H1 (cell line): ENCODE data around the gene GLS. TPM values are rescaled to one million over a fixed set of nuclear protein-coding genes. Genes with fewer than 3 reads are reported as not detected.

Experiments used
- CTBP2 ChIP-seq: IDR thresholded peaks from 2 replicates; pipeline ENCODE4 v1.7.0; 2011; ENCODE audit warnings: borderline replicate concordance, mild to moderate bottlenecking, moderate library complexity, mixed read lengths, low read length; ENCODE audit not compliant: insufficient read depth, insufficient read length
- EGR1 ChIP-seq: IDR thresholded peaks from 2 replicates; pipeline ENCODE4 v1.6.1; 2011; ENCODE audit warnings: low read depth, low read length, borderline replicate concordance
- EP300 ChIP-seq, 2 experiments: IDR thresholded peaks; 1 replicate in 1 of 2; 2 replicates in 1 of 2; pipeline ENCODE4 v1.6.1; 2011 to 2012; ENCODE audit warnings: low read depth in 2 of 2, low read length in 2 of 2, mild to moderate bottlenecking in 2 of 2, borderline replicate concordance in 1 of 2, inconsistent platforms in 1 of 2, moderate library complexity in 1 of 2
- SIN3A ChIP-seq, 2 experiments: IDR thresholded peaks in 1 of 2; conservative IDR thresholded peaks in 1 of 2; 2 replicates each; pipeline ENCODE4 v1.6.1; 2011 to 2012; ENCODE audit warnings: low read length in 2 of 2, improper control_type of control experiment in 1 of 2, low read depth in 1 of 2, mild to moderate bottlenecking in 1 of 2
- SIRT6 ChIP-seq: IDR thresholded peaks from one replicate; pipeline ENCODE4 v1.7.1; 2012; ENCODE audit warnings: low read length, inconsistent platforms
- SRF ChIP-seq: IDR thresholded peaks from 2 replicates; pipeline ENCODE4 v1.6.1; 2011; ENCODE audit warnings: mild to moderate bottlenecking, low read depth, low read length, moderate library complexity
- TEAD4 ChIP-seq: IDR thresholded peaks from 2 replicates; pipeline ENCODE4 v1.6.1; 2012; ENCODE audit warnings: low read depth, low read length, inconsistent platforms, mixed read lengths
- ZNF274 ChIP-seq: IDR thresholded peaks from 2 replicates; pipeline ENCODE4 v1.7.0; 2012; ENCODE audit warnings: low read length, borderline replicate concordance; ENCODE audit errors: extremely low read depth
- polyA plus RNA-seq, 7 experiments: library from polyadenylated mRNA; depleted of rRNA in 3 of 7; stranded (reverse) in 5 of 7; unstranded in 2 of 7; fragments of >200 nt in 5 of 7; fragments of 200-250 nt in 2 of 7; gene quantifications; 1 replicate in 5 of 7; 2 replicates in 1 of 7; 4 replicates in 1 of 7; pipeline versions ENCODE4 v1.2.1 to v1.2.3, GENCODE V29; 2011 to 2013; ENCODE audit warnings: missing spikeins in 2 of 7, mixed read lengths in 2 of 7
- total RNA-seq: library from RNA; stranded (reverse); fragmentation: NEBNext Ultra II Directional; extraction: Animal tissue kit (Norgen Biotek cat#: 25700); gene quantifications from 2 replicates; pipeline ENCODE4 v1.2.1, GENCODE V29; 2021
- TF ChIP-seq, protein P1 (sequence below): fragments of 300-600 bp; sonication (generic); IDR thresholded peaks from 2 replicates; pipeline ENCODE4 v1.7.1; 2012; ENCODE audit warnings: low read length, moderate library complexity, mild to moderate bottlenecking, inconsistent platforms; ENCODE audit not compliant: insufficient replicate concordance

The GLS gene
- total and polyA plus RNA-seq, 2 of the 8 experiments (the other 6 are each of a cell fraction or from before 2014, with no cell fraction given): 15.7 to 89.8 TPM

DNA sequence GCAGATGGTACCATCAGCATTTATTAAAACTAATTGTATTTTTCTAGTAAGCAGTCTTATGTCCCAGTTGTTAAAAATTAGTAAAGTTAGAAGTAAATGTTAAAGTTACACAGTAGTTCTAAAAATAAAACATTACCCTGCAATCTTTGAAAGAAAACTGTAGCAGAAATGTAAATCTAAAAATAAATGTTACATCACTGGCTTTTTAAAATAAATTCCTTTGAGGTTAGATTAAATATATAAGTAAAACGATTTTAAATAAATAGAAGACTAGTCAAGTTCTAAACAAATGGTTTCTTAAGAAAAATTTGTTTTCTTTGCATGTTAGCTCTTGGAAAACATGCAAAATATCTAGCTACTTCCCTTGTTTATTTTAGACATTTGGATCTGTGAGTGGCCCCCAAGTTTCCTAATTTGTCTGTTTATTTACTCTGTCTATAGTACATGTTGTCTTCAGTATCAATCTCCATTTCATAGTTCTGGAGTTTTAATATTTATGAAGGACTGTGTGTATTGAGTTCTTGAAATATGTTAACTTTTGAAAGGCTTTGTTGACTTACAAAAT is 58.2 kb downstream of the GLS start (continued):
- TF ChIP-seq, protein P1, sequence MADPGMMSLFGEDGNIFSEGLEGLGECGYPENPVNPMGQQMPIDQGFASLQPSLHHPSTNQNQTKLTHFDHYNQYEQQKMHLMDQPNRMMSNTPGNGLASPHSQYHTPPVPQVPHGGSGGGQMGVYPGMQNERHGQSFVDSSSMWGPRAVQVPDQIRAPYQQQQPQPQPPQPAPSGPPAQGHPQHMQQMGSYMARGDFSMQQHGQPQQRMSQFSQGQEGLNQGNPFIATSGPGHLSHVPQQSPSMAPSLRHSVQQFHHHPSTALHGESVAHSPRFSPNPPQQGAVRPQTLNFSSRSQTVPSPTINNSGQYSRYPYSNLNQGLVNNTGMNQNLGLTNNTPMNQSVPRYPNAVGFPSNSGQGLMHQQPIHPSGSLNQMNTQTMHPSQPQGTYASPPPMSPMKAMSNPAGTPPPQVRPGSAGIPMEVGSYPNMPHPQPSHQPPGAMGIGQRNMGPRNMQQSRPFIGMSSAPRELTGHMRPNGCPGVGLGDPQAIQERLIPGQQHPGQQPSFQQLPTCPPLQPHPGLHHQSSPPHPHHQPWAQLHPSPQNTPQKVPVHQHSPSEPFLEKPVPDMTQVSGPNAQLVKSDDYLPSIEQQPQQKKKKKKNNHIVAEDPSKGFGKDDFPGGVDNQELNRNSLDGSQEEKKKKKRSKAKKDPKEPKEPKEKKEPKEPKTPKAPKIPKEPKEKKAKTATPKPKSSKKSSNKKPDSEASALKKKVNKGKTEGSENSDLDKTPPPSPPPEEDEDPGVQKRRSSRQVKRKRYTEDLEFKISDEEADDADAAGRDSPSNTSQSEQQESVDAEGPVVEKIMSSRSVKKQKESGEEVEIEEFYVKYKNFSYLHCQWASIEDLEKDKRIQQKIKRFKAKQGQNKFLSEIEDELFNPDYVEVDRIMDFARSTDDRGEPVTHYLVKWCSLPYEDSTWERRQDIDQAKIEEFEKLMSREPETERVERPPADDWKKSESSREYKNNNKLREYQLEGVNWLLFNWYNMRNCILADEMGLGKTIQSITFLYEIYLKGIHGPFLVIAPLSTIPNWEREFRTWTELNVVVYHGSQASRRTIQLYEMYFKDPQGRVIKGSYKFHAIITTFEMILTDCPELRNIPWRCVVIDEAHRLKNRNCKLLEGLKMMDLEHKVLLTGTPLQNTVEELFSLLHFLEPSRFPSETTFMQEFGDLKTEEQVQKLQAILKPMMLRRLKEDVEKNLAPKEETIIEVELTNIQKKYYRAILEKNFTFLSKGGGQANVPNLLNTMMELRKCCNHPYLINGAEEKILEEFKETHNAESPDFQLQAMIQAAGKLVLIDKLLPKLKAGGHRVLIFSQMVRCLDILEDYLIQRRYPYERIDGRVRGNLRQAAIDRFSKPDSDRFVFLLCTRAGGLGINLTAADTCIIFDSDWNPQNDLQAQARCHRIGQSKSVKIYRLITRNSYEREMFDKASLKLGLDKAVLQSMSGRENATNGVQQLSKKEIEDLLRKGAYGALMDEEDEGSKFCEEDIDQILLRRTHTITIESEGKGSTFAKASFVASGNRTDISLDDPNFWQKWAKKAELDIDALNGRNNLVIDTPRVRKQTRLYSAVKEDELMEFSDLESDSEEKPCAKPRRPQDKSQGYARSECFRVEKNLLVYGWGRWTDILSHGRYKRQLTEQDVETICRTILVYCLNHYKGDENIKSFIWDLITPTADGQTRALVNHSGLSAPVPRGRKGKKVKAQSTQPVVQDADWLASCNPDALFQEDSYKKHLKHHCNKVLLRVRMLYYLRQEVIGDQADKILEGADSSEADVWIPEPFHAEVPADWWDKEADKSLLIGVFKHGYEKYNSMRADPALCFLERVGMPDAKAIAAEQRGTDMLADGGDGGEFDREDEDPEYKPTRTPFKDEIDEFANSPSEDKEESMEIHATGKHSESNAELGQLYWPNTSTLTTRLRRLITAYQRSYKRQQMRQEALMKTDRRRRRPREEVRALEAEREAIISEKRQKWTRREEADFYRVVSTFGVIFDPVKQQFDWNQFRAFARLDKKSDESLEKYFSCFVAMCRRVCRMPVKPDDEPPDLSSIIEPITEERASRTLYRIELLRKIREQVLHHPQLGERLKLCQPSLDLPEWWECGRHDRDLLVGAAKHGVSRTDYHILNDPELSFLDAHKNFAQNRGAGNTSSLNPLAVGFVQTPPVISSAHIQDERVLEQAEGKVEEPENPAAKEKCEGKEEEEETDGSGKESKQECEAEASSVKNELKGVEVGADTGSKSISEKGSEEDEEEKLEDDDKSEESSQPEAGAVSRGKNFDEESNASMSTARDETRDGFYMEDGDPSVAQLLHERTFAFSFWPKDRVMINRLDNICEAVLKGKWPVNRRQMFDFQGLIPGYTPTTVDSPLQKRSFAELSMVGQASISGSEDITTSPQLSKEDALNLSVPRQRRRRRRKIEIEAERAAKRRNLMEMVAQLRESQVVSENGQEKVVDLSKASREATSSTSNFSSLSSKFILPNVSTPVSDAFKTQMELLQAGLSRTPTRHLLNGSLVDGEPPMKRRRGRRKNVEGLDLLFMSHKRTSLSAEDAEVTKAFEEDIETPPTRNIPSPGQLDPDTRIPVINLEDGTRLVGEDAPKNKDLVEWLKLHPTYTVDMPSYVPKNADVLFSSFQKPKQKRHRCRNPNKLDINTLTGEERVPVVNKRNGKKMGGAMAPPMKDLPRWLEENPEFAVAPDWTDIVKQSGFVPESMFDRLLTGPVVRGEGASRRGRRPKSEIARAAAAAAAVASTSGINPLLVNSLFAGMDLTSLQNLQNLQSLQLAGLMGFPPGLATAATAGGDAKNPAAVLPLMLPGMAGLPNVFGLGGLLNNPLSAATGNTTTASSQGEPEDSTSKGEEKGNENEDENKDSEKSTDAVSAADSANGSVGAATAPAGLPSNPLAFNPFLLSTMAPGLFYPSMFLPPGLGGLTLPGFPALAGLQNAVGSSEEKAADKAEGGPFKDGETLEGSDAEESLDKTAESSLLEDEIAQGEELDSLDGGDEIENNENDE: no peak
- no peak for TF ChIP-seq TEAD4
- TF ChIP-seq SRF: no peak
- TF ChIP-seq EP300 (IDR thresholded peaks at IDR 0.05; ENCODE audit: borderline replicate concordance in 1 of 2, low read depth in 2 of 2, low read length in 2 of 2): no peak
- TF ChIP-seq CTBP2: no peak
- TF ChIP-seq EGR1: no peak
- no peak for TF ChIP-seq SIN3A (conservative IDR thresholded peaks at IDR 0.05 in 1 of 2, IDR thresholded peaks at IDR 0.05 in 1 of 2; ENCODE audit: low read depth in 1 of 2, low read length in 2 of 2)
- no peak for TF ChIP-seq SIRT6
- TF ChIP-seq ZNF274: no peak
